AG04449 (cell line): ENCODE measurements around the gene PIGW.

Experiments
- CTCF ChIA-PET: fragments of 350-600 bp; formaldehyde crosslinking; extraction: SDS; loops from one replicate; lab custom pipeline; 2021; ENCODE audit warnings: antibody characterized with exemption; lab: Yijun Ruan, JAX
- POLR2A ChIA-PET: fragments of 400-600, 350-600 bp; formaldehyde crosslinking; extraction: SDS; loops from one replicate; lab custom pipeline; 2020; ENCODE audit warnings: antibody characterized with exemption, inconsistent platforms; lab: Yijun Ruan, JAX
- DNase-seq: peaks from one replicate; pipeline ENCODE4 v3.0.0-alpha.2; 2010; ENCODE audit warnings: low read depth, low spot score
- H3K4me3 ChIP-seq: 2 replicates; pipeline ENCODE4 v1.5.1; 2011; ENCODE audit warnings: low read depth, mild to moderate bottlenecking, control low read depth, low read length
- TF ChIP-seq, protein P1 (sequence below): IDR thresholded peaks from one replicate; pipeline ENCODE4 v1.5.1; 2011; ENCODE audit warnings: mild to moderate bottlenecking, moderate library complexity, low read length, control low read depth, inconsistent platforms; ENCODE audit not compliant: insufficient read depth; ENCODE audit errors: missing control alignments

The PIGW gene

DNA sequence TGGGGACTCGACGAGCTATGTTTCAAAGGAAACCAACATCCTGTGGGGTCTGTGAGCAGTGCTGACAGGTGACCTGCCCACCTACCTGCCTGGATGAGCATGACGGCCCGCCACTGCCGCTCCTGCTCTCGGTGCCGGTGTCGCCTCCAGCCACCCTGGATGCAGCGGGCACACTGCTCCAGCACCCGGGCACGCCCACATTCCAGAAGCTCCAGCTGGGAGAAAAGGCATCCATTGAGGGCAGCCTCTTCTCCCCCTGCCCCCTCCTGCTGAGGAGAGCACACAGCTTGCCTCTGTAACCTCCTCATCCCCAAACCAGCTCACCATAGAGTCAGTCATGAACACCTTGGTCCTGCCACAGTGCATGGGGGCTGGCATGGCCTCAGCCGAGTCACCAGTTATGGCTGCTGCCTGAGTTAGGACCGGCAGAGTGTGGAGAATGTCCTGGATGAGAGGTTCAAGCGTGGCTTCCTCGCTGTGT is 34.0 kb upstream of the PIGW start:
- TF ChIP-seq, protein P1, sequence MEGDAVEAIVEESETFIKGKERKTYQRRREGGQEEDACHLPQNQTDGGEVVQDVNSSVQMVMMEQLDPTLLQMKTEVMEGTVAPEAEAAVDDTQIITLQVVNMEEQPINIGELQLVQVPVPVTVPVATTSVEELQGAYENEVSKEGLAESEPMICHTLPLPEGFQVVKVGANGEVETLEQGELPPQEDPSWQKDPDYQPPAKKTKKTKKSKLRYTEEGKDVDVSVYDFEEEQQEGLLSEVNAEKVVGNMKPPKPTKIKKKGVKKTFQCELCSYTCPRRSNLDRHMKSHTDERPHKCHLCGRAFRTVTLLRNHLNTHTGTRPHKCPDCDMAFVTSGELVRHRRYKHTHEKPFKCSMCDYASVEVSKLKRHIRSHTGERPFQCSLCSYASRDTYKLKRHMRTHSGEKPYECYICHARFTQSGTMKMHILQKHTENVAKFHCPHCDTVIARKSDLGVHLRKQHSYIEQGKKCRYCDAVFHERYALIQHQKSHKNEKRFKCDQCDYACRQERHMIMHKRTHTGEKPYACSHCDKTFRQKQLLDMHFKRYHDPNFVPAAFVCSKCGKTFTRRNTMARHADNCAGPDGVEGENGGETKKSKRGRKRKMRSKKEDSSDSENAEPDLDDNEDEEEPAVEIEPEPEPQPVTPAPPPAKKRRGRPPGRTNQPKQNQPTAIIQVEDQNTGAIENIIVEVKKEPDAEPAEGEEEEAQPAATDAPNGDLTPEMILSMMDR, result no peak
- no peak overlapping the region for H3K4me3 ChIP-seq
- ChIA-PET POLR2A (no interaction called here), CTCF (interaction anchor here (1.2 to 1.4 kb wide), 3 partner anchors 17 to 101 kb away, joined by 3 read pairs; partner anchors contain the start of gene MRM1)
- no peak for DNase-seq

DNA sequence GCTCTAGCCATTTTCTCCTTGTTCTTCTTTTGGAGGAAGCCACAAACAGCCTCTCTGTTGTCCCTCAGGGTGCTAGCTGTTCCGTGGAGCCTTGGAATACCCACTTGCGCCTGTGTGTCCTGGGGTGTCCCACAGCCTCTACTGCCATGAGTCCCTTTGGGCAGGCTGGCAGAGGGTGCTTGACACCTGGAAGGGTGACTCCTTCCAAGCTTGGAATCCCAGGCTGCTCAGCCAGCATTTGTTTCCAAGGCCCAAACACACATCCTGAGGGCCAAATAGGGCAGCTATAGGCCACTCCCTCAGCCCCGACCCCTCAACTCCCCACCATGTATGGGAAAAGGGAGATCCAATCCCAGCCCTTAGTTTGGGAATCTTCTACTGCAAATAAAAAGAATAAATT is 33.4 kb upstream of the PIGW start:
- CTCF ChIA-PET, result interaction anchor here (1.2 to 1.4 kb wide), 3 partner anchors 18 to 100 kb away, joined by 3 read pairs; partner anchors contain the start of gene MRM1
- DNase-seq, result no peak
- POLR2A ChIA-PET, result no interaction called here
- TF ChIP-seq, protein P1, result no peak
- H3K4me3 ChIP-seq, result no peak overlapping the region

DNA sequence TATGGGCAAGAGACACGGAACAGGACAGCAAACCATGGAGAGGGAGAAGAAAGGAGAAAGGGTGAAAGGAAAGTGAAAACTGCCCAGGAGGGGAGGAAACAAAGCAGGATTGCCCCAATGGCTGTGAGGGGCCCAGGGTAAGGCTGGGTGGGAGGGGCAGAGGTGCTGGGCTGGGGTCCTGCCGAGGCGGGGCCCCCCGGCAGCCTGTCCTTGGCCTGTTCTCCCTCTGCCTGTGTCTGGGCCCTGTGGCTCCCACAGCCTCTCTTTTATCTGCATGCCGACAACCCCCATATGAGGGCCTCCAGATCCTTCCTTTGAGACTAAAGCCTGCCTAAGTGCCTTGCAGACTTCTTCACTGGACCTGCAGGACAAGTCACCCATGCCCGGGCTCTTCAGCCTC is 32.8 kb upstream of the PIGW start:
- CTCF ChIA-PET, result no interaction called here
- POLR2A ChIA-PET, result no interaction called here
- TF ChIP-seq, protein P1, result no peak
- no peak overlapping the region for H3K4me3 ChIP-seq
- DNase-seq, result no peak

DNA sequence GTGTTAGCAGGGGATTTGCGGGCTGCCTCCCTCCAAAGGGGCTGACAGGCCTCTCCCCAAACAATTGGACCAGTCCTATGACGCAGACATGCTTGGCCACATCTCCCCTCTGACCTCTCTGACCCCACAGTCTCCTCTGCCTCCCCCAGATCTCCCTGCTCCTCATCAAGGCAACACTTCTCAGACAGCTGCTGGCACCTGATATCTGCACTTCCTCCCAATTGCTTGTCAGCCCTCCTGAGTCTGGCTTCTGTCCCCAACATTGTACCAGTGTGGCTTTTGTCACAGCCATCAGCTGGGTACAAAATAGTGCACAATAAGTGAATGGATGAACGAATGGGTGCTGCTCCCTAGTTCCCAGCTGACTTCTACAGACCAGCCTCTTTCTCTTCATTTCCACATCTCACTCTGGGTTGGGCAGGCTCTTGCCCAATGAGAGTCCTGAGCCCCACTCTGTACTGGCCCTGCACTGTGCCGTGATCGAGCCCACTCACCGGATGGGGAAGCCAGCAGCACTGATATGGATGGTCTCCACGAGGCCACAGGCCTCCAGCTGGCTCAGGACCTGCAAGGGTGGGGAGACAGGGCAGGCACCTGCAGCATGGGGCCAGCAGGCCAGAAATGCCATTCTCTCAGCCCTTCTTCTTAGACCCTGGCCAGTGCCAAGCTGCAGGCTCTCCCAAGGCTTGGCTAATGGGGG is 31.2 kb upstream of the PIGW start:
- DNase-seq, result no peak
- TF ChIP-seq, protein P1, result no peak
- no peak overlapping the region for H3K4me3 ChIP-seq
- ChIA-PET POLR2A (no interaction called here), CTCF (interaction anchor here (1.0 to 1.3 kb wide), 2 partner anchors 9 to 21 kb away, joined by 3 to 4 read pairs; no protein-coding TSS in a partner anchor)

DNA sequence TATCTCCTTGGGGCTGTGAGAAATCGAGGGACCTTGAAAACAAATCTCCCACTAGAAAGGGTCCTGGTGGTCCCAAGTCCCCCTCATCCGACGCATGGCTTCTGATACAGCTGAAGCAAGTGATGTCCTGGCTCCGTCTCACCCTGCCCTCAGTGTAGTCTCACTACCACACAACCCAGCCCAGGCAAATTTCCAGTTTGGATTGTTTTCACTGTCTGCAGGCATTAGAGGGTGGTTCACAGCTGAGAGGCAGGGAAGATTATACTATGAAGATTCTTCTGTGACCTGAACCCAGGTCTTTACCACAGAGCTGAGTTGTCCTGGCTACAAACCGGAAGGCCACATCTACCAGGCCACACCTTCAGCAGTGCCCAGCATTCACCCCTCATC is 30.6 kb upstream of the PIGW start:
- DNase-seq, result no peak
- ChIA-PET POLR2A (no interaction called here), CTCF (interaction anchor here (1.0 to 1.5 kb wide), 3 partner anchors 9 to 21 kb away, joined by 3 to 4 read pairs (median 3); no protein-coding TSS in a partner anchor)
- no peak overlapping the region for H3K4me3 ChIP-seq
- TF ChIP-seq, protein P1, result no peak

DNA sequence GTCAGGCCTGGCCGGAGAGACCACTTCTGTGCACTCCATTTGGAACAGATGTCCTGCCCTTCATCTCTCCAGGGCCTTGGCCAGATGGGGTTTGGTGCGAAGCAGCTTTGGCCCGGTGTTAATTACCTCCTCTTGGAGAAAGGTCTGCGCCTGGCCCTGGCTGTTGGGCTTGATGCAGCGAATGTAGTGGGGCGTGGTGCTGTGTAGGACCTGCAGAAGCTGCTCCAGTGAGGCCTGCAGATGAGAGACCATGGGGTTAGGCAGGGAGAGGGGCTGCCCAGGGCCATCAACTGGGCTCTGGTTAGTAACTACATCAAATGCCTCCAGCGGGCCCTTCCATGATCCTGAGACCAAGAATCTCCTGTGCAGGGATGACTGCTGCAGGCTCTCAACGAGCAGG is 29.6 kb upstream of the PIGW start:
- TF ChIP-seq, protein P1, result no peak
- DNase-seq, result no peak
- no peak overlapping the region for H3K4me3 ChIP-seq
- POLR2A ChIA-PET, result interaction anchor here (1.4 kb wide), 1 partner anchor 10 kb away, joined by 4 read pairs; no protein-coding TSS in a partner anchor
- CTCF ChIA-PET, result interaction anchor here (1.5 kb wide), 1 partner anchor 14 kb away, joined by 3 read pairs; no protein-coding TSS in a partner anchor
